ENCODE measurements around the gene RPL39L. TPM values are rescaled to one million over a fixed set of nuclear protein-coding genes. Genes with fewer than 3 reads are reported as not detected.

The RPL39L gene
- total RNA-seq, 2 donors from 2014 or later = 26.8 to 34.5 TPM

DNA sequence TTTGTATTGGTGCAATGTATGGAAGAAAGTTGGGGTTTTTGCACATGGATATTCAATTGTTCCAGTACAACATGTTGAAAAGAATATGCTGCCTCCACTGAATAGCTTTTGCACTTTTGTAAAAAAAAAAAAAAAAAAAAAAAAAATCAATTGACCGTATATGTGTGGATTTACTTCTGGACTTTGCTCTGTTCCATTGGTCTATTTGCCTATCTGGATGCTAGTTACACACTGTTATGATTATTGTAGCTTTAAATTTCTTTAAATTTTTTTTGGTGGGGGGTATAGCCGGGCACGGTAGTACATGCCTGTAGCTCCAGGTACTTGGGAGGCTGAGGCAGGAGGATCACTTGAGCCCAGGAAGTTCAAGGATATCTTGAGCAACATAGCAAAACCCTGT, 52.5 kb downstream of the RPL39L start:
- H3K4me3 ChIP-seq (ENCODE audit: low read length) = no peak overlapping the region
- no peak overlapping the region for H3K9ac ChIP-seq (ENCODE audit: extremely low read depth, low read length, poor library complexity, severe bottlenecking)
- H3K36me3 ChIP-seq (ENCODE audit: control insufficient read depth, insufficient read depth, low read length) = no peaks in the 10 kb centered on the region
- H3K9me3 Mint-ChIP-seq = peaks cover 31% of the 10 kb centered on the region
- peaks cover 8% of the 10 kb centered on the region for H3K36me3 Mint-ChIP-seq (ENCODE audit: low read depth)
- no peaks in the 10 kb centered on the region for H3K27me3 Mint-ChIP-seq (ENCODE audit: insufficient read depth)
- no peak overlapping the region for H3K4me3 Mint-ChIP-seq
- H3K27ac Mint-ChIP-seq = no peak overlapping the region
- TF ChIP-seq, protein P1, sequence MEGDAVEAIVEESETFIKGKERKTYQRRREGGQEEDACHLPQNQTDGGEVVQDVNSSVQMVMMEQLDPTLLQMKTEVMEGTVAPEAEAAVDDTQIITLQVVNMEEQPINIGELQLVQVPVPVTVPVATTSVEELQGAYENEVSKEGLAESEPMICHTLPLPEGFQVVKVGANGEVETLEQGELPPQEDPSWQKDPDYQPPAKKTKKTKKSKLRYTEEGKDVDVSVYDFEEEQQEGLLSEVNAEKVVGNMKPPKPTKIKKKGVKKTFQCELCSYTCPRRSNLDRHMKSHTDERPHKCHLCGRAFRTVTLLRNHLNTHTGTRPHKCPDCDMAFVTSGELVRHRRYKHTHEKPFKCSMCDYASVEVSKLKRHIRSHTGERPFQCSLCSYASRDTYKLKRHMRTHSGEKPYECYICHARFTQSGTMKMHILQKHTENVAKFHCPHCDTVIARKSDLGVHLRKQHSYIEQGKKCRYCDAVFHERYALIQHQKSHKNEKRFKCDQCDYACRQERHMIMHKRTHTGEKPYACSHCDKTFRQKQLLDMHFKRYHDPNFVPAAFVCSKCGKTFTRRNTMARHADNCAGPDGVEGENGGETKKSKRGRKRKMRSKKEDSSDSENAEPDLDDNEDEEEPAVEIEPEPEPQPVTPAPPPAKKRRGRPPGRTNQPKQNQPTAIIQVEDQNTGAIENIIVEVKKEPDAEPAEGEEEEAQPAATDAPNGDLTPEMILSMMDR (conservative IDR thresholded peaks at IDR 0.05) = no peak
- 98% methylated on average over 3 of the region's 3 CpGs; no CpG with 5 or more reads in 1 of the 2 experiments for WGBS, 2 experiments (ENCODE audit: insufficient coverage in 1 of 2, insufficient read length in 1 of 2)
- no peaks in the 10 kb centered on the region for H3K4me1 ChIP-seq (ENCODE audit: control insufficient read depth, insufficient read depth, low read length)
- no peaks in the 10 kb centered on the region for H3K4me1 Mint-ChIP-seq
- DNase-seq = no peak
- H3K27ac ChIP-seq (ENCODE audit: low read depth, low read length) = no peak overlapping the region
- H3K27me3 ChIP-seq (ENCODE audit: control insufficient read depth, insufficient read depth, low read length, poor library complexity, severe bottlenecking) = no peaks in the 10 kb centered on the region
- H3K9me3 ChIP-seq (ENCODE audit: control insufficient read depth, low read length) = peaks cover 26% of the 10 kb centered on the region

DNA sequence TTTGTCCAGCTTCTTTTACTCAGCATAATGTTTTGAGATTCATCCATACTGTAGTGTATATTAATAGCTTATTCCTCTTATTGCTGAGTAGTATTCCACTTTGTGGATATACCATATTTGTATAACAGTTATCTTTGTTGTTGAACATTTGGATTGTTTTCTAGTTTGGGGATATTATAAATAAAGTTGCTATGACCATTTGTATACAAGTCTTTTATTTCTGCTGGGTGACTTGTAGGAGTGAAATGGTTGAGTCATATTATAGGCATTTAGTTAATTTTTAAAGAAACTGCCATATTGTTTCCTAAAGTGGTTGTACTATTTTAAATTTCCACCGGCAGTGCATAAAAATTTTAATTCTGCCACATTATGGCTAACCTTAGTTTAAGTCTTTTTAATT, 53.4 kb downstream of the RPL39L start:
- Mint-ChIP-seq H3K36me3 (ENCODE audit: low read depth) (peaks cover 8% of the 10 kb centered on the region), H3K4me3 (no peak overlapping the region), H3K4me1 (no peaks in the 10 kb centered on the region), H3K9me3 (peaks cover 31% of the 10 kb centered on the region), H3K27me3 (ENCODE audit: insufficient read depth) (no peaks in the 10 kb centered on the region), H3K27ac (no peak overlapping the region)
- Histone ChIP-seq H3K4me1 (ENCODE audit: control insufficient read depth, insufficient read depth, low read length) (no peaks in the 10 kb centered on the region), H3K27me3 (ENCODE audit: control insufficient read depth, insufficient read depth, low read length, poor library complexity, severe bottlenecking) (no peaks in the 10 kb centered on the region), H3K27ac (ENCODE audit: low read depth, low read length) (no peak overlapping the region), H3K36me3 (ENCODE audit: control insufficient read depth, insufficient read depth, low read length) (no peaks in the 10 kb centered on the region), H3K9ac (ENCODE audit: extremely low read depth, low read length, poor library complexity, severe bottlenecking) (no peak overlapping the region), H3K4me3 (ENCODE audit: low read length) (no peak overlapping the region), H3K9me3 (ENCODE audit: control insufficient read depth, low read length) (peaks cover 26% of the 10 kb centered on the region)
- TF ChIP-seq, protein P1 (conservative IDR thresholded peaks at IDR 0.05) = no peak
- DNase-seq = no peak
- WGBS, 2 experiments (ENCODE audit: insufficient coverage in 1 of 2, insufficient read length in 1 of 2) = 93% methylated on average over 1 of the region's 1 CpG; no CpG with 5 or more reads in 1 of the 2 experiments

DNA sequence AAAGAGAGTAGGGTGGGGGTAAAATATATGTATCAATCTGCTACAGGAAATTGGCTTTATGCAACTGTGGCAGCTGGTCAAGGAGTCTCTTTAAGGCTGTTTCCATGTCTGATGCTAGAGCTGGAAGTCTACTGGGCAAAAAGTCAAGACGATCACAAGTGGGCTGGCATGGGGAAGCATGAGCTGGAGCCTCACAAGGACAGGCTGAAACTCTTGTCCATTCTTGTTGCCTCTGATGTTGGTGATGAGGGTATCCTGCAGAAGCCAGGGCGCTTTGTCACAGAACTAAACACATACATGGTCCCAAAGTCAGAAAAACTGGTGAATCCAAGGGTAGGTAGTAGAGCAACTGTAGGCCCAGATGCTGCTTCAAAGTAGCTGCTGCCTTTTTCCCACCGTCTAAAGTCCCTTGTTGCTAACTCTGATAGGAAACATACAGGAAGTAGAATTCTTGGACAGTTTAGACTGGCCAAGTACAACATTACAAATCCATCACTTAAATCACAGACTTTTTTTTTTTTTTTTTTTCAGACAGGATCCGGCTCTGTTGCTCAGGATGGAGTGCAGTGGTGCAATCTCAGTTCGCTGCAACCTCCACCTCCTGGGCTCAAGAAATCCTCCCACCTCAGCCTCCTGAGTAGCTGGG, 54.2 kb downstream of the RPL39L start:
- no peak for DNase-seq

More for the DNA sequence above, 54.2 kb downstream of the RPL39L start:
- Histone ChIP-seq H3K4me1 (ENCODE audit: control insufficient read depth, insufficient read depth, low read length) (no peaks in the 10 kb centered on the region), H3K36me3 (ENCODE audit: control insufficient read depth, insufficient read depth, low read length) (no peaks in the 10 kb centered on the region), H3K4me3 (ENCODE audit: low read length) (no peak overlapping the region), H3K27me3 (ENCODE audit: control insufficient read depth, insufficient read depth, low read length, poor library complexity, severe bottlenecking) (no peaks in the 10 kb centered on the region), H3K9me3 (ENCODE audit: control insufficient read depth, low read length) (peaks cover 26% of the 10 kb centered on the region), H3K9ac (ENCODE audit: extremely low read depth, low read length, poor library complexity, severe bottlenecking) (no peak overlapping the region), H3K27ac (ENCODE audit: low read depth, low read length) (no peak overlapping the region)
- H3K27ac Mint-ChIP-seq = no peak overlapping the region
- no peaks in the 10 kb centered on the region for H3K27me3 Mint-ChIP-seq (ENCODE audit: insufficient read depth)
- TF ChIP-seq, protein P1 (conservative IDR thresholded peaks at IDR 0.05) = no peak
- H3K9me3 Mint-ChIP-seq = peaks cover 26% of the 10 kb centered on the region
- H3K36me3 Mint-ChIP-seq (ENCODE audit: low read depth) = peaks cover 8% of the 10 kb centered on the region
- no peaks in the 10 kb centered on the region for H3K4me1 Mint-ChIP-seq
- 85 to 93% methylated on average over 4 to 5 of the region's 5 CpGs for WGBS, 2 experiments (ENCODE audit: insufficient coverage in 1 of 2, insufficient read length in 1 of 2)
- H3K4me3 Mint-ChIP-seq = no peak overlapping the region

All from endodermal cell (in vitro differentiated cells).